NB4 (cell line): ENCODE measurements around the gene POLR1B.
"Not testable (repeated sequence)": the region's sequence is repeated elsewhere in the genome, so short reads cannot be mapped to it uniquely, and the experiment has no call there.

Experiments
- CTCF ChIP-seq: IDR thresholded peaks from one replicate; pipeline ENCODE4 v1.5.1; 2012; ENCODE audit warnings: low read depth, low read length
- MYC ChIP-seq: IDR thresholded peaks from 2 replicates; pipeline ENCODE4 v1.6.1; 2011; ENCODE audit warnings: low read depth, low read length
- POLR2A ChIP-seq: IDR thresholded peaks from 2 replicates; pipeline ENCODE4 v1.6.1; 2011; ENCODE audit warnings: mild to moderate bottlenecking; ENCODE audit not compliant: insufficient read length; ENCODE audit errors: extremely low read depth
- TF ChIP-seq, protein P1 (sequence below): IDR thresholded peaks from 2 replicates; pipeline ENCODE4 v1.6.1; 2011; ENCODE audit warnings: low read depth, low read length

DNA sequence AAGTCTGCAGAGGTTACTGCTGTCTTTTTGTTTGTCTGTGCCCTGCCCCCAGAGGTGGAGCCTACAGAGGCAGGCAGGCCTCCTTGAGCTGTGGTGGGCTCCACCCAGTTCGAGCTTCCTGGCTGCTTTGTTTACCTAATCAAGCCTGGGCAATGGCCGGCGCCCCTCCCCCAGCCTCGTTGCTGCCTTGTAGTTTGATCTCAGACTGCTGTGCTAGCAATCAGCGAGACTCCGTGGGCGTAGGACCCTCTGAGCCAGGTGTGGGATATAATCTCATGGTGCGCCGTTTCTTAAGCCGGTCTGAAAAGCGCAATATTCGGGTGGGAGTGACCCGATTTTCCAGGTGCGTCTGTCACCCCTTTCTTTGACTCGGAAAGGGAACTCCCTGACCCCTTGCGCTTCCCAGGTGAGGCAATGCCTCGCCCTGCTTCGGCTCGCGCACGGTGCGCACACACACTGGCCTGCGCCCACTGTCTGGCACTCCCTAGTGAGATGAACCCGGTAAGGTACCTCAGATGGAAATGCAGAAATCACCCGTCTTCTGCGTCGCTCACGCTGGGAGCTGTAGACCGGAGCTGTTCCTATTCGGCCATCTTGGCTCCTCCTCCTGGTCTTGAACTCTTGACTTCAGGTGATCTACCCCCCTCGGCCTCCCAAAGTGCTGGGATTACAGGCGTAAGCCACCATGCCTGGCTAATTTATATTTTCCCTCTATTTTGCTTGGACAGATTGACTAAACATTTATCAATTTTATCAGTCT is 32.8 kb upstream of the POLR1B start:
- not testable (repeated sequence) for TF ChIP-seq POLR2A, CTCF, MYC
- TF ChIP-seq, protein P1, sequence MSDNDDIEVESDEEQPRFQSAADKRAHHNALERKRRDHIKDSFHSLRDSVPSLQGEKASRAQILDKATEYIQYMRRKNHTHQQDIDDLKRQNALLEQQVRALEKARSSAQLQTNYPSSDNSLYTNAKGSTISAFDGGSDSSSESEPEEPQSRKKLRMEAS = not testable (repeated sequence)
